ENCODE measurements around the gene C6orf15.
"Not testable (repeated sequence)": the region's sequence is repeated elsewhere in the genome, so short reads cannot be mapped to it uniquely, and the experiment has no call there.

C6orf15 gene

DNA sequence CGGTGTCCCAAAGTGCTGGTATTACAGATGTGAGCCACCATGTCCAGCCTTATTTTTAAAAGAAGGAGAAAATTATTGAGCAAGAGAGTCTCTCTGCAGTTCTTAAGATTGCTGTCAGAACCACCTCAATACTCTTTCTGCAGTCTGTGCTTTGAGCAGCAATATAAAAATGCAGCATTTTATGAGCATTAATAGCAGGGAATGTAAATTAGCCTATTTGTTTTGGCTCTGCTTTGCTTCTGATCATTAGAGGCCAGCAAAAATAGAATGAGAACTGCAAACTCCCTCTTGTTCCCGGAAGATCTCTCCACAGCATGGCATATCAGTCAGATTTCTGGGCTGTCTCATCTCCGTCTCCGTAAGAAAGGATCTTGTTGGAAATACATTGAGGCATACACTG lies 35.8 kb downstream of the C6orf15 start:
- no peak overlapping the region for H3K4me3 ChIP-seq (ENCODE audit: low read depth in 1 of 2, low read length in 2 of 2)
- H3K27me3 ChIP-seq (ENCODE audit: control insufficient read depth in 1 of 2, insufficient read depth in 2 of 2, low read length in 2 of 2) = no peaks in the 10 kb centered on the region
- no peak overlapping the region for H3K27ac ChIP-seq (ENCODE audit: low read depth, low read length)
- no peaks in the 10 kb centered on the region for H3K36me3 ChIP-seq (ENCODE audit: insufficient read depth, low read length)
- H3K9me3 ChIP-seq (ENCODE audit: low read length) = no peaks in the 10 kb centered on the region
- H3K4me1 ChIP-seq (ENCODE audit: insufficient read depth, low read length) = peaks cover 13% of the 10 kb centered on the region
- H3K9ac ChIP-seq (ENCODE audit: low read length) = no peak overlapping the region

DNA sequence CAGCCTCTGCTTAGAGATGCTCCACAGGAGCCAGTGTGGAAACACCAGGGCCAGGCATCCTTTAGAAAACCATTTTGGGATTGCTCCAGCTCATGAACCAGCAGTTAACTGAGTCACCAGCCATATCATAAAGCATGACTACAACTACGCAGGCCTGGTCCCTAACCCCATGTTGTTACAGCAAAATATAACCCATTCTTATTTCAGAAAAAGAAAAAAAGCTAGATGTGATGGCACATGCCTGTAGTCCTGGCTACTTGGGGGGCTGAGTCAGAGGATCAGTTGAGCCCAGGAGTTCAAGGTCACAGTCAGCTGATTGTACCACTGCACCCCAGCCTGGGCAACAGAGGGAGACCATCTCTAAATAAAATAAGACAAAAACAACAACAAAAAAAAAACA lies 36.8 kb downstream of the C6orf15 start:
- Histone ChIP-seq H3K27ac (ENCODE audit: low read depth, low read length) (no peak overlapping the region), H3K9me3 (ENCODE audit: low read length) (no peaks in the 10 kb centered on the region), H3K36me3 (ENCODE audit: insufficient read depth, low read length) (no peaks in the 10 kb centered on the region), H3K4me3 (ENCODE audit: low read depth in 1 of 2, low read length in 2 of 2) (no peak overlapping the region), H3K4me1 (ENCODE audit: insufficient read depth, low read length) (peaks cover 13% of the 10 kb centered on the region), H3K27me3 (ENCODE audit: control insufficient read depth in 1 of 2, insufficient read depth in 2 of 2, low read length in 2 of 2) (no peaks in the 10 kb centered on the region), H3K9ac (ENCODE audit: low read length) (no peak overlapping the region)

DNA sequence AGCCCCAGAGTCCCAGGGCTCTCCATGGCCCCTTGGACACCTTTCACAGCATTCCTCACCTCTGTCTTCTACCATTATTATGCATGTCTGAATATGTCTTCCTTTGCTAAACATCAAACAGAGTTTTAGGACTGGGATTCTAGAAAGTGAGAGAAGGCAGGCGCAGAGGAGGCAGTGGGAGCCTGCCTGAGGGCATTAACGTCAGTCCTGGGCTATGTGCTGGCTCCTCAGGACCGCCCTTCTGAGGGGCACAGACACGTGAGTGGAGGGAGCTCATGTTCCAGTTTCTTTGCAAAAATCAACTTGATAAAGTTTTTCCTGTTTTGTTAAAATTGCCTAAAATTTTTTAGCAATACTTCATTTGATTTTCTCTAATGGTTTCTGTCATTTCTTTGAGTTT lies 38.0 kb downstream of the C6orf15 start:
- Histone ChIP-seq H3K9ac (ENCODE audit: low read length) (no peak overlapping the region), H3K27me3 (ENCODE audit: control insufficient read depth in 1 of 2, insufficient read depth in 2 of 2, low read length in 2 of 2) (no peaks in the 10 kb centered on the region), H3K36me3 (ENCODE audit: insufficient read depth, low read length) (no peaks in the 10 kb centered on the region), H3K4me3 (ENCODE audit: low read depth in 1 of 2, low read length in 2 of 2) (no peak overlapping the region), H3K27ac (ENCODE audit: low read depth, low read length) (no peak overlapping the region), H3K9me3 (ENCODE audit: low read length) (no peaks in the 10 kb centered on the region), H3K4me1 (ENCODE audit: insufficient read depth, low read length) (peaks cover 10% of the 10 kb centered on the region)

DNA sequence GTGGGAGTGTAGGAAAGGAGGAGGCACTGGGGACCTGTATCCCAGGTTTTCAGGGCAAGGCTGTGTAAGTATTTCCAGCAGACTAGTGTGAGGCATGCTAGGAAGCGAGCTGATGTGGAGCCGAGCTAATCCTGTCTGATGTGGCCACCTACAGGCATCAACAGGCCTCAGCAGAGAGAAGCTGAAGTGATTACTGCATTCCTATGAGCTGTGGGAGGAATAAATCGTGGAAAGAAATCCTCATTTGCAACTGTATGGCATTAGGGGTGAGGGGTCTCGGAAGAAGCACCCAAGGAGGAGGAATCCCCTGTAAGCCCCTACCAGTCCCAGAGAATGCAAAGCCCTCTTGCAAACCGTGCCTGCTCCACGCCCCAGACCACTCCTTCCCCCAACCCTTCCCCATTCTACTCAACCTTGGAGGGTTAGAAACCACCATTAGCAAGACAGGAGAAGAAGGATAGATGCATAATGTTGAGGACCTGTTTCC lies 41.6 kb downstream of the C6orf15 start:
- Histone ChIP-seq H3K9ac (ENCODE audit: low read length) (no peak overlapping the region), H3K27me3 (ENCODE audit: control insufficient read depth in 1 of 2, insufficient read depth in 2 of 2, low read length in 2 of 2) (no peaks in the 10 kb centered on the region)

DNA sequence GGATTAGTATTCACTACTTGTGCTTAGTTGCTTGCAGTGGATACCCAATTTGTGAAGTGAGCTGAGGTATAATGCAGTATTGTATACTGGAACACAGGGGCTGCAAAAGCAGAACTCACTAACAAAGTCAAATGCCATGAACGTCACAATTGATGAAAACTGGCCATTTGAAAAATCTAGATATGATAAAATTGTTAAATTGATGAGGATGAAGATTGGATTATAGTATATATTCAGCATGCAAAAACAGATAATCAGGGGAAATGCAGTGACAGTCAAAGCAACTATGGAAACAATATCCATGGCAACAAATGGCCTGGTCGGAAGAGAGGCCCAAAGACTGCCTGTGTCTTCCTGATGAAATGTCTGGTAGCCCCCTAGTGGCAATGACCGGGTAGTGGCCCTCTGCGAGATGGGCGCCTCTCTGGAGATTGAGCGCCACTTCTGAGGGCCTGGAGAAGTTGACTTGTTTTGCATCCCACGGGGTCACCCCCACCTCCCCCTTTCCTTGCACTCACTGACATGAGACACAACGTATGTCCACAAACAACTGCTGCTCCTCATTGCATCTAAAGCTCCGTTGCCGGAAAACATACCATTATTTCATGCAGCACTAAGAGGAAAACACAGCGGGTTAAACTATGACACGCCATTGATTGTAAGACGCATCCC lies 43.6 kb downstream of the C6orf15 start:
- H3K9ac ChIP-seq (ENCODE audit: low read length) = no peak overlapping the region
- H3K36me3 ChIP-seq (ENCODE audit: insufficient read depth, low read length) = no peaks in the 10 kb centered on the region
- no peak overlapping the region for H3K4me3 ChIP-seq (ENCODE audit: low read depth in 1 of 2, low read length in 2 of 2)
- H3K9me3 ChIP-seq (ENCODE audit: low read length) = no peaks in the 10 kb centered on the region
- H3K4me1 ChIP-seq (ENCODE audit: insufficient read depth, low read length) = peaks cover 8% of the 10 kb centered on the region
- no peaks in the 10 kb centered on the region for H3K27me3 ChIP-seq (ENCODE audit: control insufficient read depth in 1 of 2, insufficient read depth in 2 of 2, low read length in 2 of 2)
- no peak overlapping the region for H3K27ac ChIP-seq (ENCODE audit: low read depth, low read length)

More for the DNA sequence above, 41.6 kb downstream of the C6orf15 start:
- Histone ChIP-seq H3K4me3 (ENCODE audit: low read depth in 1 of 2, low read length in 2 of 2) (no peak overlapping the region), H3K36me3 (ENCODE audit: insufficient read depth, low read length) (no peaks in the 10 kb centered on the region), H3K27ac (ENCODE audit: low read depth, low read length) (no peak overlapping the region), H3K9me3 (ENCODE audit: low read length) (no peaks in the 10 kb centered on the region), H3K4me1 (ENCODE audit: insufficient read depth, low read length) (peaks cover 8% of the 10 kb centered on the region)

DNA sequence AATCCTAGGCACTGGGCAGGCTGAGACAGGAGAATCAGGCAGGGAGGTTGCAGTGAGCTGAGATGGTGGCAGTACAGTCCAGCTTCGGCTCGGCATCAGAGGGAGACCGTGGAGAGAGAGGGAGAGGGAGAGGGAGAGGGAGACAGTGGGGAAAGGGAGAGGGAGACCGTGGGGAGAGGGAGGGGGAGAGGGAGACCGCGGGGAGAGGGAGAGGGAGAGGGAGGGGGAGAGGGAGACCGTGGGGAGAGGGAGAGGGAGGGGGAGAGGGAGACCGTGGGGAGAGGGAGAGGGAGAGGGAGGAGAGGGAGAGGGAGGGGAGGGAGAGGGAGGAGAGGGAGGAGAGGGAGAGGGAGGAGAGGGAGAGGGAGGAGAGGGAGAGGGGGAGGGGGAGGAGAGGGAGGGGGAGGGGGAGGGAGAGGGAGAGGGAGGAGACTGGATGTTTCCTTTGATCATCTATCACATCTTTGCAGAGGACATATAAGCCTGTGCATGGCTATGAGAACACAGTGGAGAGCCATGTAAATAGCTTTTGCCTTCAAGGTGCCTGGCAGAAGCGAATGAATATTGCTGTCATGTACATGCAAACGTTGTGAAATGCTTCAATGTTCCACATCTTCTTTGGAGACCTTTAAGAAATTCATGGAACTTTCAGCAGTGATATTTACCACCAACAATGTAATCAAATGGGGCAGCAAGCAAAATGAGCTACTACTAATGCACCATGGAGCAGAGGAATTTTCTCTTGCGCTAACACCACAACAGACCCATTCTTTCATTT lies 44.3 kb downstream of the C6orf15 start:
- H3K4me1 ChIP-seq (ENCODE audit: insufficient read depth, low read length); H3K9me3 ChIP-seq (ENCODE audit: low read length); H3K27ac ChIP-seq (ENCODE audit: low read depth, low read length); H3K9ac ChIP-seq (ENCODE audit: low read length); H3K4me3 ChIP-seq (ENCODE audit: low read depth in 1 of 2, low read length in 2 of 2); H3K27me3 ChIP-seq (ENCODE audit: control insufficient read depth in 1 of 2, insufficient read depth in 2 of 2, low read length in 2 of 2); H3K36me3 ChIP-seq (ENCODE audit: insufficient read depth, low read length): not testable (repeated sequence)

DNA sequence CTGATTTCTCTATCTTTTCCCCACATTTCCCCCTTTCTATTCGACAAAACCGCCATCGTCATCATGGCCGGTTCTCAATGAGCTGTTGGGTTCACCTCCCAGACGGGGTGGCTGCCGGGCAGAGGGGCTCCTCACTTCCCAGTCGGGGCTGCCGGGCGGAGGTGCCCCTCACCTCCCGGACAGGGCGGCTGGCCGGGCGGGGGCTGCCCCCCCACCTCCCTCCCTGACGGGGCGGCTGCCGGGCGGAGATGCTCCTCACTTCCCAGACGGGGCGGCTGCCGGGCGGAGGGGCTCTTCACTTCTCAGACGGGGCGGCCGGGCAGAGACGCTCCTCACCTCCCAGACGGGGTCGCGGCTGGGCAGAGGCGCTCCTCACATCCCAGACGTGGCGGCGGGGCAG lies 45.3 kb downstream of the C6orf15 start:
- H3K9ac ChIP-seq (ENCODE audit: low read length); H3K9me3 ChIP-seq (ENCODE audit: low read length); H3K4me1 ChIP-seq (ENCODE audit: insufficient read depth, low read length); H3K36me3 ChIP-seq (ENCODE audit: insufficient read depth, low read length); H3K27me3 ChIP-seq (ENCODE audit: control insufficient read depth in 1 of 2, insufficient read depth in 2 of 2, low read length in 2 of 2); H3K27ac ChIP-seq (ENCODE audit: low read depth, low read length); H3K4me3 ChIP-seq (ENCODE audit: low read depth in 1 of 2, low read length in 2 of 2): not testable (repeated sequence)

DNA sequence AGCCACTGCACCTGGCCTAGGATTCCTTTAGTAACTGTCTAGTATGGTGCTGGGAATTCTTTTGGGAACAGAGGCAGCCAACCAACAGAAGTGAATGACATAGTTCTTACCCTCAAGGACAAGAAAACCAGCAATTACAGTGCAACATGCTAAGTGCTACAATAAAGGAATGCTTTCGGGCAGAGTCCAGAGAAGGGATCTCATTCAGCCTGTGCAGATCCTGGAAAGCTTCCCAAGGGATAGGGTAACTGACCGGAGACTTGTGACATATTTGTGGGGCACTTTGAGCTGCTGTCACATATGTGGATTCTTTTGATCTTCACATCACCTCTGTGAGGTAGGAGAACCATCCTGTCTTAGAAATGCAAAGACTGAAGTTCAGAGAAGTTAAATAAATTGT lies 46.8 kb downstream of the C6orf15 start:
- no peak overlapping the region for H3K9ac ChIP-seq (ENCODE audit: low read length)
- H3K27me3 ChIP-seq (ENCODE audit: control insufficient read depth in 1 of 2, insufficient read depth in 2 of 2, low read length in 2 of 2) = peaks cover 0 to 3% of the 10 kb centered on the region in 2 donors
- H3K27ac ChIP-seq (ENCODE audit: low read depth, low read length) = no peak overlapping the region
- H3K9me3 ChIP-seq (ENCODE audit: low read length) = no peaks in the 10 kb centered on the region
- no peaks in the 10 kb centered on the region for H3K4me1 ChIP-seq (ENCODE audit: insufficient read depth, low read length)
- no peak overlapping the region for H3K4me3 ChIP-seq (ENCODE audit: low read depth in 1 of 2, low read length in 2 of 2)
- no peaks in the 10 kb centered on the region for H3K36me3 ChIP-seq (ENCODE audit: insufficient read depth, low read length)

DNA sequence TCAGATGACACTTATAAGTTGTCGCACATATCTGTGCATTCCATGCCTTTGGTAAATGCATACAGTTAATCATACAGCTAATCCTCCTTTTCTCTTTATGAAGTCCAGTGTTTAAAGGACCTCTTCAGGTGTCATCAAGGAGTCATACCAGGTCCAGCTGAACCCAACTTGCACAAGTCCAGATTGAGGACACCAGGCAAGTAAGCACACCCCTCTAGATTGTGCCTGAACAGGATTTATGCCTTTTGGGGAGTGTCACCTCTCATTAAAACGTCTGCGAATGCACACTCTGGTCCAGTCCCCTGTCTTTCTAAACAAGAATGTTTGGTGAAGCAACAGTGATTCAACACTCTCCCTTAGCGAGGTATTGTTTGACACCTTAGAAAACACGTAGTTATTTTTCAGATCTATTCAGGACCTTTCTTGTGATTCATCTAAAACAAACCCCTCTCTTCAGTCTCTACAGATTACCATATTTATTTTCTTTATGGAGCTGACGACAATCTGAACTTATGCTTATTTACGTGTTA lies 48.4 kb downstream of the C6orf15 start:
- no peaks in the 10 kb centered on the region for H3K36me3 ChIP-seq (ENCODE audit: insufficient read depth, low read length)
- no peak overlapping the region for H3K4me3 ChIP-seq (ENCODE audit: low read depth in 1 of 2, low read length in 2 of 2)
- no peaks in the 10 kb centered on the region for H3K9me3 ChIP-seq (ENCODE audit: low read length)
- no peaks in the 10 kb centered on the region for H3K4me1 ChIP-seq (ENCODE audit: insufficient read depth, low read length)
- H3K27me3 ChIP-seq (ENCODE audit: control insufficient read depth in 1 of 2, insufficient read depth in 2 of 2, low read length in 2 of 2) = peaks cover 0 to 3% of the 10 kb centered on the region in 2 donors
- H3K27ac ChIP-seq (ENCODE audit: low read depth, low read length) = no peak overlapping the region
- no peak overlapping the region for H3K9ac ChIP-seq (ENCODE audit: low read length)

All from muscle layer of colon (tissue), 2 donors.